Ovary (tissue), 9 donors: Measurements from ENCODE around the gene CIDEC. TPM values are rescaled to one million over a fixed set of nuclear protein-coding genes. Genes with fewer than 3 reads are reported as not detected.

Experiments
- DNase-seq, 5 donors: peaks; one replicate each; pipeline ENCODE4 v3.0.0-alpha.2; 2019 to 2020
- H3K27ac ChIP-seq, 2 donors: fragments of 200-600 bp; one replicate each; pipeline versions ENCODE4 v1.5.1 to v1.8.0; 2019 to 2022
- H3K27me3 ChIP-seq: fragments of 200-600 bp; one replicate; pipeline ENCODE4 v1.8.0; 2022
- H3K36me3 ChIP-seq: fragments of 200-600 bp; sonication (generic); one replicate; pipeline ENCODE4 v1.5.1; 2019
- H3K4me1 ChIP-seq: one replicate; pipeline ENCODE4 v1.8.1; 2013; ENCODE audit warnings: mild to moderate bottlenecking, moderate library complexity; ENCODE audit not compliant: insufficient read depth
- H3K4me3 ChIP-seq: fragments of 200-600 bp; sonication (generic); one replicate; pipeline ENCODE4 v1.5.1; 2017
- H3K9me3 ChIP-seq, 2 donors: fragments of 200-600 bp in 1 of 2; sonication (generic) in 1 of 2; one replicate each; pipeline versions ENCODE4 v1.5.1 to v1.8.1; 2013 to 2019; ENCODE audit warnings: mild to moderate bottlenecking in 1 of 2, moderate library complexity in 1 of 2
- EP300 ChIP-seq: sonication (generic); formaldehyde crosslinking; IDR thresholded peaks from one replicate; pipeline ENCODE4 v1.6.1; 2017; ENCODE audit warnings: antibody characterized with exemption
- POLR2A ChIP-seq: fragments of 450-650 bp; IDR thresholded peaks from one replicate; pipeline ENCODE4 v1.6.1; 2017; ENCODE audit warnings: antibody characterized with exemption, mild to moderate bottlenecking, moderate library complexity
- WGBS, 3 donors: extraction: QIAGEN DNeasy Blood & Tissue Kit in 1 of 3; methylation state at CpG; one replicate each; pipeline versions ENCODE4 v1.1.5 to v1.1.7; 2013 to 2017; 5-methylcytosine and 5-hydroxymethylcytosine counted together
- intact Hi-C, 4 donors: fragments of 100-400 bp; cut with DNase I; formaldehyde crosslinking; loops; one replicate each; pipeline versions ENCODE4 v1.11.0 to v1.15.1; 2022 to 2023
- polyA plus RNA-seq, 2 donors: library from polyadenylated mRNA; stranded (reverse); fragments of 200-250 nt in 1 of 2; fragments of 350-450 nt in 1 of 2; fragmentation: Illumina TruSeq in 1 of 2; extraction: RNeasy Lipid Tissue Mini Kit (QIAGEN cat#74804) in 1 of 2; gene quantifications; one replicate each; pipeline ENCODE4 v1.2.3, GENCODE V29; 2013 to 2014
- total RNA-seq, 7 donors: library from RNA; depleted of rRNA in 2 of 7; stranded (reverse); fragments of >200 nt in 2 of 7; fragmentation: NEBNext Ultra II Directional in 3 of 7; extraction: Animal tissue kit (Norgen Biotek cat#: 25700) in 3 of 7; gene quantifications; one replicate each; pipeline versions ENCODE4 v1.1.0 to v1.2.4, GENCODE V29; 2016 to 2023
- TF ChIP-seq, protein P1 (sequence below), 3 donors: fragments of 450-650 bp in 2 of 3; fragments of 200-600 bp in 1 of 3; IDR thresholded peaks; one replicate each; pipeline versions ENCODE4 v1.5.1 to v1.8.0; 2016 to 2022; ENCODE audit warnings: antibody characterized with exemption in 3 of 3, mild to moderate bottlenecking in 1 of 3
- donor health status: DM: no; HTN: no; CAD: no; lungs with moderate emphysema.
- donor health status: DM: no; HTN: no; CAD: no.
- donor health status: Bipolar disorder and iron deficiency.
- donor health status: DM: yes; HTN: yes; CAD: no.
- donor health status: DM: no; HTN: no; CAD: no.
- donor health status: DM: yes; HTN: yes; CAD: no.

Gene CIDEC
- total and polyA plus RNA-seq, 9 donors: 0.23 to 3.0 (median 1.3) TPM; not detected in 5

- DNase-seq: peak in 4 of 5 donors; percentile 20 to 52 (median 43)
- peaks cover 13% of the 10 kb centered on the region for H3K4me1 ChIP-seq
- TF ChIP-seq, protein P1, sequence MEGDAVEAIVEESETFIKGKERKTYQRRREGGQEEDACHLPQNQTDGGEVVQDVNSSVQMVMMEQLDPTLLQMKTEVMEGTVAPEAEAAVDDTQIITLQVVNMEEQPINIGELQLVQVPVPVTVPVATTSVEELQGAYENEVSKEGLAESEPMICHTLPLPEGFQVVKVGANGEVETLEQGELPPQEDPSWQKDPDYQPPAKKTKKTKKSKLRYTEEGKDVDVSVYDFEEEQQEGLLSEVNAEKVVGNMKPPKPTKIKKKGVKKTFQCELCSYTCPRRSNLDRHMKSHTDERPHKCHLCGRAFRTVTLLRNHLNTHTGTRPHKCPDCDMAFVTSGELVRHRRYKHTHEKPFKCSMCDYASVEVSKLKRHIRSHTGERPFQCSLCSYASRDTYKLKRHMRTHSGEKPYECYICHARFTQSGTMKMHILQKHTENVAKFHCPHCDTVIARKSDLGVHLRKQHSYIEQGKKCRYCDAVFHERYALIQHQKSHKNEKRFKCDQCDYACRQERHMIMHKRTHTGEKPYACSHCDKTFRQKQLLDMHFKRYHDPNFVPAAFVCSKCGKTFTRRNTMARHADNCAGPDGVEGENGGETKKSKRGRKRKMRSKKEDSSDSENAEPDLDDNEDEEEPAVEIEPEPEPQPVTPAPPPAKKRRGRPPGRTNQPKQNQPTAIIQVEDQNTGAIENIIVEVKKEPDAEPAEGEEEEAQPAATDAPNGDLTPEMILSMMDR (IDR thresholded peaks at IDR 0.05): no peak
- TF ChIP-seq POLR2A: no peak
- TF ChIP-seq EP300: no peak
- H3K36me3 ChIP-seq: no peaks in the 10 kb centered on the region
- no peaks in the 10 kb centered on the region for H3K9me3 ChIP-seq
- WGBS, 3 donors: 25 to 42% (median 26%) methylated on average over 7 to 15 of the region's 15 CpGs
- no peaks in the 10 kb centered on the region for H3K27me3 ChIP-seq
- H3K4me3 ChIP-seq: peak overlapping the region; percentile 59
- intact Hi-C loops: loop anchor here in 2 of 4 donors (5.0 kb wide), 2 partner anchors 52 to 67 kb away; no protein-coding TSS in a partner anchor
- H3K27ac ChIP-seq: peak overlapping the region; percentile 76 to 82
Measured at GRCh38 chr3:9914559-9915253, 34.7 kb upstream of the CIDEC start.

GRCh38 chr3:9914011-9914410 lies 34.0 kb upstream of the CIDEC start:
- Histone ChIP-seq H3K36me3 (no peaks in the 10 kb centered on the region), H3K9me3 (no peaks in the 10 kb centered on the region), H3K4me1 (peaks cover 13% of the 10 kb centered on the region), H3K4me3 (no peak overlapping the region), H3K27ac (no peak overlapping the region), H3K27me3 (no peaks in the 10 kb centered on the region)
- peak in 1 of 5 donors; percentile 29 for DNase-seq
- intact Hi-C loops: no loop called here
- TF ChIP-seq, protein P1 (IDR thresholded peaks at IDR 0.05): no peak
- no peak for TF ChIP-seq EP300
- TF ChIP-seq POLR2A: no peak
- 53 to 84% (median 53%) methylated on average over 1 of the region's 1 CpG for WGBS, 3 donors

- TF ChIP-seq, protein P1 (IDR thresholded peaks at IDR 0.05): no peak
- TF ChIP-seq POLR2A (no peak), EP300 (no peak)
- H3K36me3 ChIP-seq: no peaks in the 10 kb centered on the region
- H3K4me3 ChIP-seq: no peak overlapping the region
- no peak for DNase-seq
- intact Hi-C loops: no loop called here
- WGBS, 3 donors: 68 to 84% (median 77%) methylated on average over 5 of the region's 5 CpGs
- no peaks in the 10 kb centered on the region for H3K27me3 ChIP-seq
- peaks cover 13% of the 10 kb centered on the region for H3K4me1 ChIP-seq
- H3K27ac ChIP-seq: no peak overlapping the region
- no peaks in the 10 kb centered on the region for H3K9me3 ChIP-seq
Measured at GRCh38 chr3:9913601-9914000, 33.5 kb upstream of the CIDEC start.

DNA sequence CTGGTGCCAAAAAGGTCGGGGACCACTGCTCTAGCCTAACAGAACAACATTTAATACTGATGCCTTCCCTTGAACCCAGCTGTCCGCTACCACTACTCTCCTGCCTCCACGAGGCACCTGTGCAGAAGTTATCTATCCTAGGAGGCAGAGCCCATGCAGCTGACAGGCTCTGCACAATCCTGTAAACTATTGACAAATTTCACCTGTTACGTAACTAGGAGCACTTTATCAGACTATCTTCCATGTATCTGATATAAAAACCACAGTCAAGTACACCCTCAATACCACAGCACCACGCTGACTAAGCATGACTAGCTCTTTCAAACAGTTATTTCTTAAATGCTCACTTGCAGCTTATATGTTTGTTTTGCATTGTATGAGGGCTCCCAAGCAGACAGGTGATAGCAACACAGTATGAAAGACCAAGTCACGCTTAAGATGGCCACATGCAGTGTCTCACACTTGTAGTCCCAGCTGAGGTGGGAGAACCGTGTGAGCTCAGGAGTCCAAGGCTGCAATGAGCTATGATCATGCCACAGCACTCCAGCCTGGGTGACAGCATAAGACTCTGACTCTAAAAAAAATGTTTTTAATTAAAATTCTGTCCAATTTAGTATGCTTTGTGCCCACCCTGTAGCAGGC lies 32.4 kb upstream of the CIDEC start:
- no peaks in the 10 kb centered on the region for H3K9me3 ChIP-seq
- intact Hi-C loops: no loop called here
- H3K4me1 ChIP-seq: peaks cover 11% of the 10 kb centered on the region
- H3K27me3 ChIP-seq: no peaks in the 10 kb centered on the region
- WGBS, 3 donors: 84 to 90% (median 85%) methylated on average over 7 of the region's 7 CpGs
- no peak for DNase-seq
- TF ChIP-seq, protein P1 (IDR thresholded peaks at IDR 0.05): no peak
- TF ChIP-seq POLR2A (no peak), EP300 (no peak)
- no peaks in the 10 kb centered on the region for H3K36me3 ChIP-seq
- no peak overlapping the region for H3K27ac ChIP-seq
- H3K4me3 ChIP-seq: no peak overlapping the region
